G401.6 (cell line): ENCODE measurements around the gene UBL4A.
"Not testable (repeated sequence)": the region's sequence is repeated elsewhere in the genome, so short reads cannot be mapped to it uniquely, and the experiment has no call there.

Experiments
- FAIRE-seq: peaks from 2 replicates; lab custom pipeline; 2012; peaks lifted over from hg19 to GRCh38; lab: Jason Lieb, UNC

Gene UBL4A

GRCh38 chrX:154507673-154508383, 21.4 kb upstream of the UBL4A start:
- FAIRE-seq, result no peak

DNA sequence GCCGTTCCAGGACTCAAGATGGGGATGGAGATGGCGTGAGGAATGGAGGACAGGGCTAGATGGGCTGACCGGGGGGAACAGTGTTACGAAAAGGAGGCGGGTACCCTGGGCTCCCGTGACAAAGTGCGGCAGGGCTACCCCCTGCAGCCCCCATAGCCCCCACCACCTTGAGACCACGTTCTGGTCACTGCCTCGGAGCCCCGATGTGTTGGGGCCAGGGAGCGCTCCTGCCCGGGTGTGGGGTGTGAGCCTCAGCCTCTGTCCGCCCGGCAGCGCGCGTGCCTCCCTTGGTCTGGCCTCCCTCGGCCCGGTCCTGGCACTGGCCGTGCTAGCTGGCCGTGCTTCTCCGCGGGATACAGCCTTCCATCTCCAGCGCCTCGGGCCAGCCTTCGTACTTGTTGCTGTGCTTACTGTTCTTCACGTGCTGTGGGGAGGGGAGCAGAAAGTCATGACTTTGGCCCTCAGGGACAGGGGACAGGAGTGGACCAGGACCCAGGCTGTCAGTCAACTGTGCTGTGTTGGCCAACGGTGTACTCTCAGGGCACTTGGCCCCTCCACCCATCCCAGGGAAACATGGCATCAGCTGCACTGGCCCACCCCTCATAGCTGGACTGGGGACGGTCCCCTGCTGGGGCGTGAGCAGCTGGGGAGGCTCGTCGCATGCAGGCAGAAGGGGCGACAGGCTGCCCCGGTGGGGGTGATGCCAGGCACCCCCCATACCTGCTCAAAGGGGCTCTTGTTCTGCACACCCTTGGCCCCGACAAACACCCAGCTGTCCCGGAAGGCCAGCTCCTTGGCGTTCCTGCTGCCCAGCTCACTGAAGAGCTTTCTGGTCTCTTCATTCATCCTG, 20.3 kb upstream of the UBL4A start:
- FAIRE-seq, result no peak

DNA sequence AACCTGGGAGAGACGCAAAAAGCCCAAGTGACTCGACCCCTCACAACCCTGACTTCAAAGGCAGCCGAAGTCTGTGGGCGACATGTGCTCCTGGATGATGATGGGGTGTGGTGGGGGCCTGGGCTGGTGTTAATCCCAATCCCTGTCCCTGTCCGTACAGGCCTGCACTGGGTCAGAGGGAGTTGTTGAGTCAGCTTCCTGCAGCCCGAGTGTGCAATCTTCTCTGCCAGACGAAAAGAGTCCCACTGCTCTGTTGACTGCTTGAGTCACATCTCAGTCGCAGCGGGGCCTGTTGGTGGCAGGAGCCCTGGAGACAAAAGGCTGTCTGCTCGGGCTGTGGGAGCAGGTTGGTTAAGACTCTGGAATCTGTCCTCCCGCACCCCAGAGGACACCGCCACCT, 19.3 kb upstream of the UBL4A start:
- no peak for FAIRE-seq

- FAIRE-seq, result no peak
These were observed 16.6 kb upstream of the UBL4A start for GRCh38 chrX:154502989-154503388.

DNA sequence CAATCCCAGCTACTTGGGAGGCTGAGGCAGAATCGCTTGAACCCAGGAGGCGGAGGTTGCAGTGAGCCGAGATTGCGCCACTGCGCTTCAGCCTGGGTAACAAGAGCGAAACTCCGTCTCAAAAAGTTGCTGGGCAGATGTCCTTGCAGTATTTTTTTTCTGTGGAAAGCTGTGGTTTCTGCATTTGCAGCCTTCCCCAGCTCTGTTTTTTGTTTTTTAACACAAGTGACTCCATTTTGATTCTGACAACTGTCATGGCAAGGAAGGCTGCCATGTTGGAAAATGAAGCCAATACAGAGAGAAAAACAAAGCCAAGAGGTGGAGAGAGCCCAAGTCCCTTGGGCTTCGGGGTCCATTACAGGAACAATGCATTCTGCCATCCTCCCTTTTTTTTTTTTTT, 15.7 kb upstream of the UBL4A start:
- FAIRE-seq, result no peak

DNA sequence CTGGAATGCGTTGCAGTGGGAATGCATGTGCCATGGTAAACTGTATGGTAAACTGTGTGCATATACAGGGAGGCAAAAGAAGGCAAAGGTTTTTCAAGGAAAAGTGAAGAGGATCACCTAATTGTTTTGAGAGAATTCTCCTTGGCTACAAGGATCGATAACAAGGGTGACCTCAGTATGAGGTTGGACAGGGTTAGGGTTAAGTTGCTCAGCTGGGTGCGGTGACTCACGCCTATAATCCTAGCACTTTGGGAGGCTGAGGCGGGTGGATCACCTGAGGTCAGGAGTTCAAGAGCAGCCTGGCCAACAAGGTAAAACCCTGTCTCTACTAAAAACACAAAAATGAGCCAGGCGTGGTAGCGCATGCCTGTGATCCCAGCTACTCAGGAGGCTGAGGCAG, 15.0 kb upstream of the UBL4A start:
- not testable (repeated sequence) for FAIRE-seq

GRCh38 chrX:154496591-154497137, 10.2 kb upstream of the UBL4A start:
- not testable (repeated sequence) for FAIRE-seq

DNA sequence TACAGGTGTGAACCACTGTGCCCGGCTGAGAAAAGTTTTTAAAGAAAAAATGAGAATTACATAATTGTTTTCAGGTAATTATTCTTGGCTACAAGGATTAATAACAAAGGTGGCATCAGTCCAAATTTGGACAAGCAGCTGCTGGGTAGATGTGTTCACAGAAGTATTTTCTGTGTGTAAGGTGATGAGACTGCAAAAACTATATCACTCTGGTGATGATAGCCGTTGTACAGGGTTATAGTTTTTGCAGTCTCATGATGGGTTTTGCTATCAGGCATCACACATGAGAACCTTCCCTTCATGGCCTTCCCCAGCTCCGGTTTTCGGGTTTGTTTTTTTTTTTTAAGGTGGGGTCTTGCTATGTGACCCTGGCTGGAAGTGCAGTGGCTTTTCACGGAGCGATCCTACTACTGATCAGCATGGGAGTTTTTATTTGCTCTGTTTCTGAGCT, 9.1 kb upstream of the UBL4A start:
- no peak for FAIRE-seq

DNA sequence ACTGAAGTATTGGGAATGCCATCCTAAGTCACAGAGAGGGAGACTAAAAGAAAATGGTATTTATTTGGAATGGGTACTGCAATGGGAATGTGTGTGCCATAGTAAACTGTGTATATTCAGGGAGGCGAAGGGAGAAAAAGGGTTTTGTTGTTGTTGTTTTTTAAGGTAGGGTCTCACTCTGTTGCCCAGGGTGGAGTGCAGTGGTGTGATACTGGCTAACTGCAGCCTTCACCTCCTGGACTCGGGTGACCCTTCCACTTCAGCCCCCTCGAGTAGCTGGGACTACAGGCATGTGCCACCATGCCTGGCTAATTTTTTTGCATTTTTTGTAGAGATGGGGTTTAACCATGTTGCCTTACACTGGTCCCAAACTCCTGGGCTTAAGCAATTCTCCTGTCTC, 8.3 kb upstream of the UBL4A start:
- FAIRE-seq, result no peak

DNA sequence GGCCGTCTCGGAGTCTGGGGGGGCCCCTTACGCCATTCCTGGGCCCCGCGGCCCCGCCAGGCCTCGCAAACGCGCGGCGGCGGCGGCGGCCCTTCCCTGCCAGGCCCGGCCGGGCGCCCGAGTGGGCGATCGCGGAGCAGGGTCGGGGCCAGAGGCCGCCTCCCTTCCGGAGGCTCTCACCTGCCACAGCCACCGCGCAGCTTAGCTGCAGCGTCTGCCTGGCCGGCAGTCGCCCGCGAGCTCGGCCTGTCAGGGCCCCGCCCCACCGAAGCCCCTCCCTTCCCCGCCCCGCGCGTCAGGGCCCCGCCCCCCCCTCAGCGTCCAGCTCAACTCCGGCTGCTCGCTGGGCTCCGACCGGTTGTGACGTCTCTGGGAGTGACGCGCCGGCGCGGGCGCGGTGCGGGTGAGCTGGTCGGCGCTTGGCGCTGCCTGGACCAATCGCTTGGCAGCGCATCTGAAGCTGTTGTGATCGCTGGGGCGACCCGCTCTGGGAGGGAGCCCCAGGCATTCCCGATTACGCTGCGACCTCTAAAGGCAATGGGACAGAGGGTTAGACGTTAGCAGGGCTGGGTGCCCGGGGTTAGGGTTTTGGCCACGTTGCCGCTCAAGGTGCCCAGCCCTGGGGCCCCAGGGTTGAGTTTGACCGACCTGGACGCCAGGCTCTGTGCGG, 4.1 kb upstream of the UBL4A start, which contains the start of gene SLC10A3:
Gene SLC10A3, minus strand, starts transcription at position 216 of the 670 bp plus-strand sequence. CDS start 1,689 bp downstream, outside the sequence.
- peak; percentile 90 for FAIRE-seq

DNA sequence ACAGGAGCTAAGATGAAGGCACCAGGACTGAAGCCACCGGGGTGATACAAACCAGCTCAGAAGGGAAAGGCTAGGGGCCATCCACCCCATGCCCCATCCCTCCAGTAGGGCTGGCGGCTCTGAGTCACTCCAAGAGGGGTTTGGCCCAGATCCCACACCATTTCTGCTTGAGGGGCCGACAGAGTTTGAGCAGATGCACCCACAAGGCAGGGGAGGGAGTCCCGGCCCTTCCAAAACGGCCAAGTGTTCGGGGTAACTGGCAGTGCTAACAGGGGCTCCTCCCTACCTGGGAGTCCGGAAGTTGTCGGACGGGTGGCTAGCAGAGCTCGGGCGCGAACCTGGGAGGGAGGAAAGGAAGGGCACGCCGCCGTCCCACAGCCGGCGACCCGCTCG, 3.6 kb upstream of the UBL4A start:
- no peak for FAIRE-seq

DNA sequence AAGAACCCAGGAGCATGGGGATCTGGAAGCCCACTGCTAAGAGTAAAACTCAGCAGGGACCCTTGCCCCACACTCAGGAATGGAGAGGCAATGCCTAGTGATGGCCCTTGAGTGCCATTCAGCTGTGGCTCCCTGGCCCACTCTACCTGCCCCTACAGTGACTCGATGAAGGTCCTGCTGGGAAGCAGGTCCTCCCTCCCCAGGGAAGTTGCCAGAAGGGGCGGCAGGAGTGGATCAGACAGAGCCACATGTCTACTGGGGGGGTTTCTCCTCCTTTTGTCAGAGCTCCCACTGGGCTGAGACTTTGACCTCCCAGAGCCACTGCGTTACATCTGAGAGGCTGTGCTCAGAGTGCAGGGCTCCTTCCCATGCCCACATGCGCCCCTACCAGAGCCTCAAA, 2.8 kb upstream of the UBL4A start:
- FAIRE-seq, result no peak

- FAIRE-seq, result no peak
These were observed 2.1 kb upstream of the UBL4A start for GRCh38 chrX:154488336-154489075.

GRCh38 chrX:154487518-154488290, 1.3 kb upstream of the UBL4A start:
- FAIRE-seq, result no peak

- FAIRE-seq, result no peak
These were observed 391 bp downstream of the UBL4A start for GRCh38 chrX:154486052-154486395.

DNA sequence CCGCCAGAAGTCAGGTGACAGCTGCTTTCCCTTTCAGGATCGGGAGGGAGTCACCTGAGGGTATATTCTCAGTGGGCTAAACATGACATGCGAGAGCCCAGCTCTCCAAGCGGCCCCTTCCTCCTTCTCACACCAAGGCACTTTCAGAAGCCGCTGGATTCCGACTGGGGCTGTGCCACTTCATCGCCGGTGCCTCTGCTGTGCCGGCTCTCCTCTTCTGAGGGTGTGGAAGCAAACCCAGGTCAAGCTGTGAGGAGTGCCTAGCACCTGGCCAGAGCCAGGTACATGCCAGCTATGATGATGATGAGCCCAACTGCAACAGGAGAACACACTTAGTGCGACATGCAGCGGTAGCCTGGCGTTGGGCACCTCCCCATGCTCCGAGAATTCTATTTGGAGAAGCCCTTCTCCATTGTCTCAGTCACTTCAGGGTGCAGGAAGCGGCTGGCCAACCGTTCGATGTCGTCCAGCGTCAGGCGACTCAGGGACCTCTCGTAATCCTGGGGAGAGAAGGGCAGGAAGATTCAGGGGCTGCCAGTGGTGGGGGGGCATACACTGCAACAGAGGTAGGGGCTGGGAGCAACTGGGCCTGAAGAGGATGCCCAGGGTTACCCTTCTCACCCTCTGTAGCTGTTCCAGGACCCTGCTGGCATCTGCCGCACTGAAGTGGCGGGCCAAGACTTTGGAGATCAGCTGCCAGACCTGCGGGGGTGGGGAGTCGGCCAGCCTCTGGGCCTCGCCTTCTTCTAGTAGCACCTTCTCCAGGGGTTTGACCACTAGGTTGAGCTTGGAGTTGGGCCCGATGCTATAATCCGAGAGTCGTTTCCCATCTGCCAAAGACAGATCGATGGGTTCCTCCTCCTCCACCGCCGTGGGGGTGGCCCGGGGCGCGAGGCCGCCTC, 1.0 kb downstream of the UBL4A start:
- FAIRE-seq, result no peak

GRCh38 chrX:154484255-154485149, 1.9 kb downstream of the UBL4A start:
- FAIRE-seq, result no peak

- no peak for FAIRE-seq
These were observed 3.1 kb downstream of the UBL4A start for GRCh38 chrX:154483325-154483724.

DNA sequence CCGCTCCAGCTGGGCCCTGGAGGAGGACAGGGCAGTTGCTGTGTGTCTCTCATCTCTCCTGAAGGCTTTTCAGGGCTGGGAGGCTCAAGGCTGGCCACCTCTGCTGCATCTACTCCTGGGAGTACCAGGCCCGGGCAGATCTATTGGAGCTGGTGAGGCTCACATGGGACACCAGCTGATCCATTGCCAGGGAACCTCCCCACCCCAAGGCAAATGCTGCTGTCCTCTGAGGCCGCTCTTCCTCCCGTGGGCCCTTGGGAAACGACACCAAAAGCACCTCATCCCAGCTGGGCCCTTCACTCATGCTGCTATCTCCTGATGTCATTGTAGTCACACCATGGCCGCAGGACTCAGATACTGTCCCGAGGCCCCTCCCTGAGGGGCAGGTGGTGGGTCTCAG, 3.6 kb downstream of the UBL4A start:
- FAIRE-seq, result no peak
